Caki2 (cell line): Measurements from ENCODE around the gene ALOX15B. TPM values are rescaled to one million over a fixed set of nuclear protein-coding genes. Genes with fewer than 3 reads are reported as not detected.

Experiments used
- DNase-seq: peaks from one replicate; pipeline ENCODE4 v3.0.0-alpha.2; 2015; ENCODE audit warnings: low read depth
- in situ Hi-C: cut with HindIII; loops from 2 replicates; pipeline ENCODE4 v1.10.0; 2016; ENCODE audit warnings: low sequenced_read_pairs, low pct_unique_long_range_greater_than_20kb, mixed read lengths
- total RNA-seq: library from RNA; depleted of rRNA; stranded (reverse); fragments of >200 nt; shearing (Covaris generic); gene quantifications from 2 replicates; pipeline ENCODE4 v1.2.3, GENCODE V29; 2014; ENCODE audit warnings: low replicate concordance; rRNA removed

The ALOX15B gene
- total RNA-seq, 1 experiment from 2014 or later: not detected

- in situ Hi-C loops: no loop called here
- no peak for DNase-seq
Measured at GRCh38 chr17:8089728-8090127, 50.9 kb downstream of the ALOX15B start.

GRCh38 chr17:8091033-8091687 is 52.3 kb downstream of the ALOX15B start:
- DNase-seq: no peak
- in situ Hi-C loops: no loop called here

DNA sequence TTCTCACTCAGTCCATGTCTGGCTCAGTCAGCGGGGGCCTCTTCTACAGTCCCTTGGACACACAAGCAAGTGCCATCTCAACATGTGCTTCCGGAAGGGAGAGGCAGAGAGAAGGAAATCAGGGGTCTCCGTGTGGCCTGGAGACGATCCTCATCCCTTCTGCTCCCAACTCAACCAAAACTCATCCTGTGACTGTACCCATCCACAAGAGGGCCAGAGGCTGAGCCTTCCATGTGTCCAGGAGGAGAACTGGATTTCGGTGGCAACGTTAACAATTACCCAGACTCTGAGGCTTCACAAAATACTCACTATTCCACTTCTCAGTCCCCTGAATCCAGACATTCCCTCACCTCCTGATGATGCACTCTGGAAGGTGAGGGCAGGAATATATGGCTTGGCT is 56.5 kb downstream of the ALOX15B start:
- DNase-seq: no peak
- in situ Hi-C loops: no loop called here

DNA sequence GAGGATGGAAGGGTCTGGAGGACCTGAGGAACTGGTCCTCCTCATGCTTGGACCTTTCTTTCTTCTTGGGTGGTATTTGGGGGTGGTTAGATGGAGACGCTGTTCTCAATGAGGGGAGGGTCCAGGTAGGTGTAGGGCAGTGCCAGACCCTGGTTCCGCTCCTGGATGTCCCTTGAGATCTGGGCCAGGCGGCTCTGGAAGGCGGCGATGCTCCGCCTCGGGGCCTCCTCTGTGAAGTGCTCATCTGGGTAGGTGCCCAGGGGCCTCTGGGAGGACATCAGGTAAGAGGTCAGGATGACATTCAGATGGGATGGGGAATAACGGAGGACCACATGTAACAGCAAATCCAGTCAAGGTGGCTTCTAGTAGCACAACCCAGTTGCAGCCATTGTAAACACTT is 57.7 kb downstream of the ALOX15B start:
- DNase-seq: no peak
- in situ Hi-C loops: no loop called here

Other genes with a start within 250 kb of the ALOX15B start
- gene KDM6B, start 204.8 kb upstream of the ALOX15B start, total RNA-seq: 0.27 TPM in 1 of 2 replicates, not detected in the other
- gene TMEM88, start 184.0 kb upstream of the ALOX15B start, total RNA-seq: not detected in 2 replicates
- gene NAA38, start 181.5 kb upstream of the ALOX15B start, total RNA-seq: 52.9 and 61.3 TPM in 2 replicates
- gene CYB5D1, start 181.1 kb upstream of the ALOX15B start, total RNA-seq: 4.6 and 4.7 TPM in 2 replicates
- gene CHD3, start 150.3 kb upstream of the ALOX15B start, total RNA-seq: 21.3 and 23.8 TPM in 2 replicates
- 2.0 and 2.6 TPM in 2 replicates for gene RNF227, start 122.8 kb upstream of the ALOX15B start, total RNA-seq
- gene KCNAB3, start 109.2 kb upstream of the ALOX15B start, total RNA-seq: 0.29 TPM in 1 of 2 replicates, not detected in the other
- 0.71 and 6.5 TPM in 2 replicates for gene TRAPPC1, start 107.1 kb upstream of the ALOX15B start, total RNA-seq
- 16.6 and 27.1 TPM in 2 replicates for gene CNTROB, start 106.9 kb upstream of the ALOX15B start, total RNA-seq
- gene GUCY2D, start 36.4 kb upstream of the ALOX15B start, total RNA-seq: not detected in 2 replicates
- gene ALOX12B, start 48.7 kb downstream of the ALOX15B start, total RNA-seq: 0.74 TPM in 1 of 2 replicates, not detected in the other
- not detected in 2 replicates for gene ALOXE3, start 79.5 kb downstream of the ALOX15B start, total RNA-seq
- gene HES7, start 85.0 kb downstream of the ALOX15B start, total RNA-seq: 5.3 TPM in 1 of 2 replicates, not detected in the other
- 3.2 and 5.6 TPM in 2 replicates for gene PER1, start 113.3 kb downstream of the ALOX15B start, total RNA-seq
- 0.09 TPM in 1 of 2 replicates, not detected in the other for gene VAMP2, start 123.9 kb downstream of the ALOX15B start, total RNA-seq
- gene TMEM107, start 137.3 kb downstream of the ALOX15B start, total RNA-seq: 47.8 and 62.4 TPM in 2 replicates
- gene BORCS6, start 151.1 kb downstream of the ALOX15B start, total RNA-seq: 7.0 and 8.7 TPM in 2 replicates
- 67.6 and 78.3 TPM in 2 replicates for gene AURKB, start 171.5 kb downstream of the ALOX15B start, total RNA-seq
- gene CTC1, start 209.0 kb downstream of the ALOX15B start, total RNA-seq: 0.38 and 1.2 TPM in 2 replicates
- 30.2 and 38.5 TPM in 2 replicates for gene PFAS, start 210.2 kb downstream of the ALOX15B start, total RNA-seq
- 13.8 and 28.6 TPM in 2 replicates for gene RANGRF, start 249.6 kb downstream of the ALOX15B start, total RNA-seq